PFSK-1 (cell line): Measurements from ENCODE around the gene DYNLT1.

Experiments used
- POLR2AphosphoS5 ChIP-seq: IDR thresholded peaks from 2 replicates; pipeline ENCODE4 v1.6.1; 2012; ENCODE audit warnings: low read depth, mild to moderate bottlenecking, control low read depth, low read length, moderate library complexity
- REST ChIP-seq, 2 experiments: IDR thresholded peaks; 2 replicates each; pipeline versions ENCODE4 v1.6.1 to v1.8.0; 2011 to 2012; ENCODE audit warnings: low read depth in 2 of 2, low read length in 2 of 2, control low read depth in 1 of 2, inconsistent platforms in 1 of 2, mild to moderate bottlenecking in 1 of 2, moderate library complexity in 1 of 2; ENCODE audit not compliant: insufficient read depth in 1 of 2
- SIN3A ChIP-seq: IDR thresholded peaks from 2 replicates; pipeline ENCODE4 v1.6.1; 2012; ENCODE audit warnings: mild to moderate bottlenecking, low read length, moderate library complexity, borderline replicate concordance; ENCODE audit not compliant: insufficient read depth
- TAF1 ChIP-seq: IDR thresholded peaks from 2 replicates; pipeline ENCODE4 v1.6.1; 2012; ENCODE audit warnings: low read length, control low read depth, borderline replicate concordance; ENCODE audit not compliant: insufficient read depth

GRCh38 chr6:158589366-158589765 is 55.2 kb downstream of the DYNLT1 start:
- TF ChIP-seq SIN3A (no peak), POLR2AphosphoS5 (no peak), TAF1 (no peak), REST (IDR thresholded peaks at IDR 0.05; ENCODE audit: insufficient read depth in 1 of 2, low read depth in 2 of 2, low read length in 2 of 2) (no peak)
